Type B pancreatic cell (in vitro differentiated cells): Measurements from ENCODE around the gene LAMA5. TPM values are rescaled to one million over a fixed set of nuclear protein-coding genes. Genes with fewer than 3 reads are reported as not detected.

Experiments
- DNase-seq: peaks from one replicate; pipeline ENCODE4 v3.0.0; 2021; ENCODE audit warnings: mixed read lengths; ENCODE audit not compliant: unreplicated experiment; ENCODE audit errors: extremely low spot score
- H3K27ac Mint-ChIP-seq: 2 replicates; pipeline ENCODE4 v1.8.0; 2021; ENCODE audit warnings: mild to moderate bottlenecking, mixed read lengths
- H3K27me3 Mint-ChIP-seq: 2 replicates; pipeline ENCODE4 v1.8.0; 2021; ENCODE audit warnings: mixed read lengths
- H3K36me3 Mint-ChIP-seq: 2 replicates; pipeline ENCODE4 v1.8.0; 2021; ENCODE audit warnings: mixed read lengths
- H3K4me1 Mint-ChIP-seq: one replicate; pipeline ENCODE4 v1.8.0; 2021; ENCODE audit warnings: mixed read lengths; ENCODE audit not compliant: unreplicated experiment
- H3K4me3 Mint-ChIP-seq: 2 replicates; pipeline ENCODE4 v1.8.0; 2021; ENCODE audit warnings: mild to moderate bottlenecking, mixed read lengths
- H3K9me3 Mint-ChIP-seq: 2 replicates; pipeline ENCODE4 v1.8.0; 2021; ENCODE audit warnings: mixed read lengths
- CTCF ChIP-seq: fragments of 200-600 bp; sonication (generic); conservative IDR thresholded peaks from 2 replicates; pipeline ENCODE4 v1.5.0; 2021; ENCODE audit warnings: antibody characterized with exemption, mild to moderate bottlenecking
- total RNA-seq: library from RNA; stranded (reverse); gene quantifications from 2 replicates; pipeline ENCODE4 v1.2.1, GENCODE V29; 2021; ENCODE audit warnings: low replicate concordance

The LAMA5 gene
- total RNA-seq, 1 donor from 2014 or later, result 246 TPM

- Mint-ChIP-seq H3K27me3 (no peaks in the 10 kb centered on the region), H3K9me3 (no peaks in the 10 kb centered on the region), H3K4me3 (peak overlapping the region; percentile 89), H3K27ac (peak overlapping the region; percentile 92), H3K4me1 (peaks cover 3% of the 10 kb centered on the region), H3K36me3 (no peaks in the 10 kb centered on the region)
- TF ChIP-seq CTCF, result no peak
- DNase-seq, result no peak
Measured at GRCh38 chr20:62363920-62364851, 2.9 kb downstream of the LAMA5 start.

- Mint-ChIP-seq H3K27ac (peak overlapping the region; percentile 90), H3K36me3 (no peaks in the 10 kb centered on the region), H3K9me3 (no peaks in the 10 kb centered on the region), H3K4me1 (no peaks in the 10 kb centered on the region), H3K4me3 (peak overlapping the region; percentile 70), H3K27me3 (no peaks in the 10 kb centered on the region)
- no peak for TF ChIP-seq CTCF
- DNase-seq, result no peak
Measured at GRCh38 chr20:62362991-62363919, 3.9 kb downstream of the LAMA5 start.

- TF ChIP-seq CTCF, result no peak
- Mint-ChIP-seq H3K9me3 (no peaks in the 10 kb centered on the region), H3K36me3 (no peaks in the 10 kb centered on the region), H3K27ac (peak overlapping the region; percentile 90), H3K4me1 (no peaks in the 10 kb centered on the region), H3K4me3 (peak overlapping the region; percentile 70), H3K27me3 (no peaks in the 10 kb centered on the region)
- DNase-seq, result no peak
Measured at GRCh38 chr20:62362590-62362940, 4.5 kb downstream of the LAMA5 start.

- no peaks in the 10 kb centered on the region for H3K27me3 Mint-ChIP-seq
- no peaks in the 10 kb centered on the region for H3K9me3 Mint-ChIP-seq
- no peak for TF ChIP-seq CTCF
- H3K36me3 Mint-ChIP-seq, result no peaks in the 10 kb centered on the region
- no peak for DNase-seq
- no peaks in the 10 kb centered on the region for H3K4me1 Mint-ChIP-seq
- peak overlapping the region; percentile 70 for H3K4me3 Mint-ChIP-seq
- H3K27ac Mint-ChIP-seq, result peak overlapping the region; percentile 90
Measured at GRCh38 chr20:62361799-62362589, 5.1 kb downstream of the LAMA5 start.
